Measurements from ENCODE around the gene COL26A1.
"Not testable (repeated sequence)": the region's sequence is repeated elsewhere in the genome, so short reads cannot be mapped to it uniquely, and the experiment has no call there.

Gene COL26A1

DNA sequence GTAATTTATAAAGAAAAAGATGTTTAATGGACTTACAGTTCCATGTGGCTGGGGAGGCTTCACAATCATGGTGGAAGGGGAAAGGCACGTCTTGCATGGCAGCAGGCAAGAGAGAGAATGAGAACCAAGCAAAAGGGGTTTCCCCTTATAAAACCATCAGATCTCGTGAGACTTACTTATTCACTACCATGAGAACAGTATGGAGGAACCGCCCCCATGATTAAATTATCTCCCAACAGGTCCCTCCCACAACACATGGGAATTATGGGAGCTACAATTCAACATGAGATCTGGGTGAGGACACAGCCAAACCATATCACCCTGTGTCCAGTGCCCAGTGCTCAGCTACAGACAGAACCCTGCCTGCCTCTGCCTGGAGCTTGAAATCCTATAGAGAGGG, 197.3 kb downstream of the COL26A1 start:
- ATAC-seq, H3K4me3 Mint-ChIP-seq, H3K4me1 Mint-ChIP-seq, H3K27me3 Mint-ChIP-seq, DNase-seq, H3K27ac Mint-ChIP-seq, H3K9me3 Mint-ChIP-seq: not testable (repeated sequence)

DNA sequence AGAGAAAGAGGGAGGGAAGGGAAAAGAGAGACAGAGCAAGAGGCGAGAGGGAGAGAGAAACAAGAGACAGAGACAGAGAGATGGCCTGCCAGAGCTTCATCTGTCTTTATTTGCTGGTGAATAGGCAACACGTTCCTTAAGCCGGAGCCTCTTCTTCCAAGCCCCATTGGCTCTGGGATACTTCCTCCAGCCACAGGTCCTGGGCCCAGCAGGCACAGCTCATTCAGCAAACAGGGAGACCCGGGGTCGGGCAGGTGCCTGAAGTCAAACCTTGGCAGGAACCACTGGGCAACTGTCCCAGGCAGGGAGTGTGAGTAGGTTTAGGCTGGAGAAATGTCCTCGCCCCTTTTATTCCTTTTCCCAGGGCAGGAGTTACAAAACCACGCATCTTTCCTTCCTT, 198.2 kb downstream of the COL26A1 start:
- Mint-ChIP-seq H3K4me3 (no peak overlapping the region), H3K4me1 (peaks cover 7% of the 10 kb centered on the region), H3K27ac (no peak overlapping the region), H3K9me3 (no peaks in the 10 kb centered on the region), H3K27me3 (peaks cover 5% of the 10 kb centered on the region)
- no peak for DNase-seq
- no peak for ATAC-seq

DNA sequence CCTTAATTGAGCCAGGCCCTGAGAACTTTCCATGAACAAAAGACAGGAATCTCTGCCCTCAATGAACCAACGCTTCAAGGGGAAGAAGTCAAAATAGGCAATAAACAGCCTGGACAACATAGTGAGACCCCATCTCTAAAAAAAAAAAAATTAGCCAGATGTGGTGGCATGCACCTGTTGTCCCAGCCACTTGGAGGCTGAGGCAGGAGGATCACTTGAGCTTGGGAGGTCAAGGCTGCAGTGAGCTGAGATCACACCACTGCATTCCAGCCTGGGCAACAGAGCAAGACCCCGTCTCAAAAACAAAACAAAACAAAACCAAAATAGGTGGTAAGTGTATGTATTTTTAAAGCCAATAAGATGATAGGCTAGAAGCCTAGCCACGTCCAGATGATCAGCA, 198.6 kb downstream of the COL26A1 start:
- H3K4me1 Mint-ChIP-seq, H3K27ac Mint-ChIP-seq, H3K27me3 Mint-ChIP-seq, ATAC-seq, H3K4me3 Mint-ChIP-seq, DNase-seq, H3K9me3 Mint-ChIP-seq: not testable (repeated sequence)

DNA sequence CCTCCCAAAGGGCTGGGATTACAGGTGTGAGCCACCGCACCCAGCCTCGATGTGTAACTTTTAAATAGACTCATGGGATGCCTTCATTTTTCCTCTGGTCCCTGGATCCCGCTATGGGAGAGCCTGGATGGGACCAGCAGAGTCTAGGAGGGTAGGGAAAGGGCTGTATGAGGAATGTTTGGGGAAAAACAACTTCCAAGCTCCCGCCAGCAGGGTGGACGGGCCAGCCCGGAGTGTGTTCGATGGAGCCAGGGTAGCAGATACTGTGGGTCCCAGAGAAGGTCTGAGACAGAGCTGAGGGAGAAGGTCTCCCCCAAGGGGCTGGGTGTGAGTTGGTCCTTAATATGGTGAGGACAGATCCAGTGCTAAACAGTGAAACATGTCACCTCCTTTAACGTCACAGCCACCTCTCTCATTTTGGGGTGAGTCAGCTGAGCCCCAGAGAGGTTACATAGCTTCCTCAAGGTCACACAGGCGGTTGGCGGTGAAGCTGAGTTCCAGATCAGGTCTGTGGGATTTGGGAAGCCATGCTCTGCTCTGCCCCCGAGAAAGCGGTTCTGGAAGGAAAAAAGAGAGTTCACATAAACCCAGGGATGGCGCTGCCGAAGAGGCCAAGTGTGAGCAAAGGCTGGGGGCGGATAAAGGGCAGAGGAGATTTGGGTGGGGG, 200.0 kb downstream of the COL26A1 start:
- no peak for DNase-seq
- no peaks in the 10 kb centered on the region for H3K9me3 Mint-ChIP-seq

DNA sequence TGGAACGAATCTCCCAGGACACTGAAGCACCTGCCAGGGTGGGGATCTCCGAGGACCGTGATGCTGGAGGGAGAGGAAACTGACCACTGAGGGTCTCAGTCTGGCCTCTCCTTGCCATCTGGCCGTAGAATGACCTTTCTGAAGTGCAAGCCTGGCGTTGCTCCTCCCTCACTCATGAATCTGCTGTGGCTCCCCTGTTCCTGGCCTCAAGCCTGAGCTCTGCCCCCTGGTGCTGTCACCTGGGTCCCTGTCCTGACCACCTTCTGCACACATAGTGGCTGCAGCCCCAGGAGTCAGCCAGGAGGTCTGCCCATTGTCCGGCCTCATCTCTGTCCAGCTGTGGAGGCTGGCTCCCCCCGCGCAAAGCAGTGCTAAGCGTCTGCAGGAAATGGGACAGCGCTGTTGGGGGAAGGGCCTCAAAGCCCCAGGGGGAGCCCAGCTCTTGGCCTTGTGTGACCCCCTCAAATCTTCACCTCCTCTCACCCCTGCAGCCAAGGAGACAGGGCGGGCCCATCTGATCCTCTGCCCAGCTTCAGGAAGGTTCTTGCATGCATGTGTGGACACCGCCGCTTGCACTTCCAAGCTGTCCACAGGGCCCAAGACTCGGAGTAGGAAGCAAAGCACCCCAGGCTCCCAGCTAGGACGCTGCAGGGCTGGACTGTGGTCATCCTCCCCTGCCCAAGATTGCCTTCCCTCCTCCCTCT, 200.7 kb downstream of the COL26A1 start:
- ATAC-seq = no peak
- Mint-ChIP-seq H3K4me3 (no peak overlapping the region), H3K27me3 (peaks cover 9% of the 10 kb centered on the region), H3K4me1 (peaks cover 7% of the 10 kb centered on the region), H3K27ac (no peak overlapping the region), H3K9me3 (no peaks in the 10 kb centered on the region)
- DNase-seq = no peak

More for the DNA sequence above, 200.0 kb downstream of the COL26A1 start:
- peaks cover 7% of the 10 kb centered on the region for H3K4me1 Mint-ChIP-seq
- no peak overlapping the region for H3K4me3 Mint-ChIP-seq
- ATAC-seq = no peak
- no peak overlapping the region for H3K27ac Mint-ChIP-seq
- H3K27me3 Mint-ChIP-seq = peaks cover 5% of the 10 kb centered on the region

DNA sequence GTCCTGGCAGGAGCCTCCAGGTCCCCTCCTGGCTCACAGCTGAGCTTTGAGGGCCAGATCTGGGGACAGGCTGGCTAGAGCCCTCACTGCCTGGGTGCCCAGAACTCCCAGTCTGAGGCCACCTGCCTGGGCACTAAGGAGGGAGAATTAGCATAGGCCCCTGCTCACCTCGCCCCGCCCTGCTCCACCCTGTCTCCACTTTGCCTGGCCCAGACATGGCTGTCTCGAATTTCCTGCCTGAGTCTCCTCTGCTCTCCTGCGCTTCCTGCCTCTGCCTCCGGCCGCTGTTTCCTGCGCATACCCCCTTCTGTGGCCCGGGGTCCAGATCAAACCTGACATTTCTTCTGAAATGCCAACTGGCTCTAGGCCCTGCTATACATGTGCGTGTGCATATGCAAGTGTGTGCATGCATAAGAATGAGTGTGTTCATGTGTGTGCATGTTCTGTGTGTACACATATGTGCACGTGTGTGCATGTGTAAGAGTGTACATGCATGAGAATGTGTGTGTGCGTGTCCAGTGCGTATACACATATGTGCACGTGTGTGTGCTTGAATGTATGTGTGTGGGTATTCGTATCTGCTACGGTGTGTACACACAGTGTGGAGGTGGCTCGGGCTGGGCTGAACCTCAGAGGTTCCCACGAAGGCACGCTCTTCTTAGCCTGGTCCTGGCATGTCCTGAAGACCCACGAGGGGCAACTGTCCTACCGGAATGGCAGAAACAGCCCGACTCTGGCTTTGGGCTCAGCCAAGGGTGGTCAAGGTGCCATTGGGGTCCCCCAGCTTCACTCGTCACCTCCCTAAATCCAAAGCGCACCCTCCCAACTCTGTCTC, 201.5 kb downstream of the COL26A1 start:
- H3K9me3 Mint-ChIP-seq = peaks cover 0 to 5% of the 10 kb centered on the region in 2 donors
- H3K4me1 Mint-ChIP-seq = peaks cover 7% of the 10 kb centered on the region
- H3K27me3 Mint-ChIP-seq = peaks cover 17% of the 10 kb centered on the region
- ATAC-seq = no peak
- no peak for DNase-seq
- peak overlapping the region; percentile 22 to 66 for H3K27ac Mint-ChIP-seq
- no peak overlapping the region for H3K4me3 Mint-ChIP-seq

DNA sequence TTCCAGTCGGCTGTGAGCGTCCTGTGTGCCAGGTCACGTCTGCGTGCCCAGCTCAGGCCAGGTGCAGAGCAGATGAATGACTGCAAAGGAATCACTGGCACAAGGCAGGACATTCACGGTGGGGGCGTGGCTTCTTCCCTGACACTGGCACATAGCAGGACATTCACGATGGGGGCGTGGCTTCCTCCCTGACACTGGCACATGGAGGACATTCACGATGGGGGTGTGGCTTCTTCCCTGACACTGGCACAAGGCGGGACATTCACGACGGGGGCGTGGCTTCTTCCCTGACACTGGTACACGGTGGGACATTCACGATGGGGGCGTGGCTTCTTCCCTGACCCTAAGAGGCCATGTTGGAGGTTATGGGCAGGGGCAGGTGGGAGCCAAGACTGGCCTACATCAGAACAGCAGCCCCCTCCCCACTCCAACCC, 202.1 kb downstream of the COL26A1 start:
- H3K4me3 Mint-ChIP-seq = no peak overlapping the region
- H3K27ac Mint-ChIP-seq = peak overlapping the region in 1 of 2 donors; percentile 42
- DNase-seq (no peak), ATAC-seq (no peak)
- H3K9me3 Mint-ChIP-seq = peaks cover 0 to 8% of the 10 kb centered on the region in 2 donors
- H3K27me3 Mint-ChIP-seq = peaks cover 18% of the 10 kb centered on the region
- H3K4me1 Mint-ChIP-seq = peaks cover 7% of the 10 kb centered on the region

DNA sequence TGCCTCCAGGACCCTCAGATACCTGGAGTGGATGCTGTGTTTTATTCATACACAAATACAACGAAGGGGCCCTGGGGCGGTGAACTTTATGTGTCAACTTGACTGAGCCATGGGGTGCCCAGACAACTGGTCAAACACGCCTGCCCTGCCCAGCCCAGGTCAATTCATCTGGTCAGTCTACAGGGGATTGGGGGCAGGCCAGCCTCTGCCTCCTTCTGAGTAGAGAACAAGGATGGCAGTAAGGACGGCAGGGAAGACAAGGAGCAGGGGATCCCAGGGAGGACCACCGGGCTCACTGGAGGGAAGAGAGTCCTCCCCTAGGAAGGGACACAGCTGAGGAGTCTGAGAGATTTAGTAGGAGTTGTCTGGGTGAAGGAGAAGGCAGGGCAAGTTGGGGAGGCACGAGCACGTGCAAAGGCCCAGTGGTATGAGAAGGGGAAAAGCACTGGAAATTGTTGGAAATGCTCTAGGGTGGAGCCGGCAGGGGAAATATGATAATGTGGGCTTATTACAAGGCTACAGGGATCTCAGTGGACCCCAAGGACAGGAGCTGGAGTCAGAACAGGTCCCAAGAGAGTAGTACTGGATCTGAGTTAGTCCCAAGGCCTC, 203.0 kb downstream of the COL26A1 start:
- no peak overlapping the region for H3K27ac Mint-ChIP-seq
- peaks cover 12% of the 10 kb centered on the region for H3K27me3 Mint-ChIP-seq

DNA sequence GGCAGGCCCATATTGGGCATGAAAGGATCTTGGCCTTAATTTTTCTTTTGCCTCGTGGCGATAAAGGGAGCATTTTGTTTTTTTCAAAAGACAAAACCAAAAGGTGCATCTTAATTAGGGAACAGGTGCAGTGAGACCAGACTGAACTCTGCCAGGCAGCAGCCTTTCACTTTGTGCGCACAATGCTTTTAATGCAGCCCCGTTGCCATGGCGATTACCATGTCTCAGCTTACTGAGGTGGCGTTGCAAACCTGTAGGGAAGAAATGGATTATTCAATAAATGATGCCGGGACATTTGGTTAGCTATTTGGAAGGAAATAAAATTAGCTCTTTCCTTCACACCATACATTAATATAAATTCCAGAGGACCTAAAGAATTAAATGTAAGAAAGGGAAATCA, 204.6 kb downstream of the COL26A1 start:
- Mint-ChIP-seq H3K4me3 (no peak overlapping the region), H3K27ac (no peak overlapping the region), H3K9me3 (peaks cover 6 to 13% of the 10 kb centered on the region in 2 donors), H3K27me3 (peaks cover 12% of the 10 kb centered on the region), H3K4me1 (peaks cover 7% of the 10 kb centered on the region)
- no peak for DNase-seq
- ATAC-seq = no peak

More for the DNA sequence above, 203.0 kb downstream of the COL26A1 start:
- no peak for ATAC-seq
- no peak for DNase-seq
- Mint-ChIP-seq H3K9me3 (peaks cover 3 to 9% of the 10 kb centered on the region in 2 donors), H3K4me1 (peaks cover 7% of the 10 kb centered on the region), H3K4me3 (no peak overlapping the region)

DNA sequence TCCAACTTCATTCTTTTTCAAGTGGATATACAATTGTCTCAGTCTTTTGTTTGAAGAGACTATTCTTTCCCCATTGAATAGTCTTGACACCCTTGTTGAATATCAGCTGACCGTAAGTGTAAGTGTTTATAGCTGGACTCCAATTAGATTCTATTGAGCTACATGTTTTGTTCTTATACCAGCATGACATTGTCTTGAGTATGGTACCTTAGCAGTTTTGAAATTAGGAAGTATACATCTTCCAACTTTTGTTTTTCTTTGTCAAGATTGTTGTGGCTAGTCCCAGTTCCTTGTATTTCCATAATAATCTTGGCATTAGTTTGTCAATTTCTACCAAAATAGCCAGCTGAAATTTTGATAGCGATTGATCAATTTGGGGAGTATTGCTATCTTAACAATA, 209.5 kb downstream of the COL26A1 start:
- H3K27ac Mint-ChIP-seq = no peak overlapping the region
- no peak for ATAC-seq
- DNase-seq = no peak
- no peaks in the 10 kb centered on the region for H3K4me1 Mint-ChIP-seq
- peaks cover 26% of the 10 kb centered on the region for H3K27me3 Mint-ChIP-seq
- H3K4me3 Mint-ChIP-seq = no peak overlapping the region
- peaks cover 13 to 21% of the 10 kb centered on the region in 2 donors for H3K9me3 Mint-ChIP-seq

DNA sequence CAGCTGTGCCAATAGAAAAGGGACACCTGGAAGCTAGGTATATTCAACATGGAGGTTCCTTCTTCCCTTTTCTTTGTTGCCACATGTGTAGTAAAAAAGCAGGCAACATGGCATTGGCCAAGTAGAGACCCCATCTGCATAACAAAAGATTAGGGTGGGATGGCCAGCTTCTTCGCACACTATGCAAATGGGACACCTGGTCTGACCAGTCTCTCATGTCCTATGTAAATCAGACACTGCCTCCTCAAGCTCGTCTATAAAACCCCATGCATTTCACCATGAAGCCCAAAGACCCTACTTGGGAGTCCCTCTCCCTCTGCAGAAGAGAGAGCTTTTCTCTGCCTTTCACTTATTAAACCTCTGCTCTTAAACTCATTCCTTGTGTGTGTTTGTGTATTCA, 212.5 kb downstream of the COL26A1 start:
- H3K4me1 Mint-ChIP-seq = no peaks in the 10 kb centered on the region
- no peak overlapping the region for H3K4me3 Mint-ChIP-seq
- DNase-seq (no peak), ATAC-seq (no peak)
- H3K27me3 Mint-ChIP-seq = peaks cover 14% of the 10 kb centered on the region
- H3K9me3 Mint-ChIP-seq = peaks cover 13 to 20% of the 10 kb centered on the region in 2 donors
- no peak overlapping the region for H3K27ac Mint-ChIP-seq

DNA sequence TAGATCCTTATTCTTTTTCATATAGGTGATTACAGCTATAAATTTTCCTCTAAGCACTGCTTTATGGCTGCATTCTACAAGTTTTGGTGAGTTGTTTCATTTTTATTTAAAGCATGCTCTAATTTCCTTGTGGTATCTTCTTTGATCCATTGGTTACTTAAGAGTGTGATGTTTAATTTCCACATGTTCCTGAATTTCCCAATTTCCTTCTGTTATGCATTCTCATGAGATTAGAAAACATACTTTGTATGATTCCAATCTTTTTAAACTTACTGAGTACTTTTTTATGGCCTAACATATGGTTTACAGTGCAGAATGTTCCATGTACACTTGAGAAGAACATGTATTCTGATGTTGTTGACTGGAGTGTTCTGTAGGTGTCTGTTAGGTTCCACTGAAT, 213.0 kb downstream of the COL26A1 start:
- no peak overlapping the region for H3K4me3 Mint-ChIP-seq
- H3K27me3 Mint-ChIP-seq = peaks cover 14% of the 10 kb centered on the region
- no peak overlapping the region for H3K27ac Mint-ChIP-seq
- ATAC-seq = no peak
- no peak for DNase-seq
- H3K4me1 Mint-ChIP-seq = no peaks in the 10 kb centered on the region
- peaks cover 13 to 17% of the 10 kb centered on the region in 2 donors for H3K9me3 Mint-ChIP-seq

DNA sequence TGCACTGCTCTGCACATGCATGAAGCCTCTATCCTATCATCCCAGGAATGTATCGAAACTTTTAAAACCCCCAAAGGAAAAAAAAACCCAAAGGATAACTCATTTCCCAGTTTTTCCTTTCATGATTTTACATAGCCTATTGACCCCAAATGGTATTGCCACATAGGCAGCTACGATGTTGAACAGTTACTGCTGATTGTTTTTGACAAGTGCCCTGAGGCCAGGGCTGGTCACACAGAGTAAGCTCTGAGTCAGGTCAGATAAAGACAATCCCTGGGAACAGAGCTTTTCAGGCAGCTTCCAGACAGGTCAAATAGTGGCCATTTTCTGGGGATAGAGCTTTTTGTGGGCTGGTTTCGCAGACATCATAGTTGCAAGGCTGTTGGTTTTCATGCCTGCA, 214.3 kb downstream of the COL26A1 start:
- Mint-ChIP-seq H3K27me3 (peaks cover 14% of the 10 kb centered on the region), H3K9me3 (peaks cover 9 to 14% of the 10 kb centered on the region in 2 donors), H3K4me3 (no peak overlapping the region), H3K27ac (no peak overlapping the region), H3K4me1 (no peaks in the 10 kb centered on the region)
- DNase-seq (no peak), ATAC-seq (no peak)

DNA sequence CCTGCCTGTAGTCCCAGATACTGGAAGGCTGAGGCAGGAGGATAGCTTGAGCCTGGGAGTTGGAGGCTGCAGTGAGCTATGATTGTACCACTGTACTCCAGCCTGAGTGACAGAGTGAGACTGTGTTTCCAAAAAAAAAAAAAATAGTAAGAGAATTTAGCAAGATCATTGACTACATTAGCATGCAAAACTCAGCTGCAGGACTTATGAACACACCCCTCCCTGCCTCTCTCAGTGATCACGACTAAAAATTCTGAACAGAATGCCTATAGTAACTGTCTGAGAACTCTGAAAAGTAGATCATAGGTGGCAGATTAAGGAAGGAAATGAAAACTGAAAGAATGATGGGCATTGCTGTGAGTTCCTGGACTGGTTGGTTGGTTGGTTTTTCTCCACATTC, 215.9 kb downstream of the COL26A1 start:
- DNase-seq (no peak), ATAC-seq (no peak)
- no peak overlapping the region for H3K27ac Mint-ChIP-seq
- H3K9me3 Mint-ChIP-seq = peaks cover 4 to 10% of the 10 kb centered on the region in 2 donors
- H3K27me3 Mint-ChIP-seq = peaks cover 10% of the 10 kb centered on the region
- no peak overlapping the region for H3K4me3 Mint-ChIP-seq
- H3K4me1 Mint-ChIP-seq = no peaks in the 10 kb centered on the region

DNA sequence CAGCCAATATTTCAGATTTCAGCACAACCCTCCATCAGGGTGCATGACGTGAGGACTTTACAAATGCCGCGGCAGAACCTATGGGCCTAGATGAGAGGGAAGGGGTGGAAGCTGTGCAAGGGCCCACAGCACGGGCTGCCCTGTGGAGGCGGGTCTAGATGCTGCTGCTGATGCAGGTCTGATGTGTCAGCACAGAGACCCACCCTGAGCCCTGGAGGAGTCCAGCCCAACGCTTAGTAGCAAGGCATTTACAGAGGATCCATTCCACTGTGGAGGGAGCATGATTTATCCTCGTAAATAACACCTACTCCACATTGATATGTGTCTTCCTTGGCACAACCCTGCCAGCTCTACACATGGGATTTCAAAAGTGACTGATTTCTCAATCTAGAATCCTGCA, 217.9 kb downstream of the COL26A1 start:
- no peak for DNase-seq
- no peak overlapping the region for H3K27ac Mint-ChIP-seq
- H3K4me3 Mint-ChIP-seq = no peak overlapping the region
- no peaks in the 10 kb centered on the region for H3K27me3 Mint-ChIP-seq
- no peak for ATAC-seq
- H3K4me1 Mint-ChIP-seq = no peaks in the 10 kb centered on the region
- peaks cover 0 to 7% of the 10 kb centered on the region in 2 donors for H3K9me3 Mint-ChIP-seq

Data from stimulated activated naive CD8-positive, alpha-beta T cell treated with anti-CD3 and anti-CD28 coated beads, Interleukin-15, amount 100 ng/mL, for 72 hours (primary cell).